ENCODE results near the gene TMEM258. TPM values are rescaled to one million over a fixed set of nuclear protein-coding genes. Genes with fewer than 3 reads are reported as not detected.

Gene TMEM258
- total RNA-seq, 2 experiments from 2014 or later, result 191 to 192 TPM

DNA sequence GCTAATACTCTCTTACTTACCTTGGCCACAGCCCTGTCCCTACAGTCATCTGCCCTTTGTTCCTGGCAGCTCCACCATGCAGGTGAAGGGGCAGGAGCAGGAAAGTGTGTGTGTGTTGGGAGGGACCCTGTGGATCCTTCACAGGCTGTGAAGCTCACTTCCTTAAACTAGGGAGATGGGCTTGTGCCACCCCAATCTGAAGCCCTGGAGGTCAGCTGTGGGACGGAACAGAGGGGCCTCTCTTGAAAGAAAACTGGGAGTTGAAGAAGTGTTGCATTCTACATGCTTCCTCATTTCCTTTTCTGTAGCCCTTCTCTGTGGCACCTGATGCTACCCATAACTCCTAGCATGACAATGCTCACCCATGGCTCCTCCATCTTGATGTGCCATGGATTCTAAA is 12.7 kb upstream of the TMEM258 start:
- Mint-ChIP-seq H3K4me1 (ENCODE audit: low read depth) (no peaks in the 10 kb centered on the region), H3K27ac (no peak overlapping the region), H3K27me3 (no peaks in the 10 kb centered on the region), H3K4me3 (no peak overlapping the region), H3K9me3 (no peaks in the 10 kb centered on the region), H3K36me3 (peaks cover 31% of the 10 kb centered on the region)
- no peak for DNase-seq
- CTCF ChIA-PET, result interaction anchor here (1.4 to 3.2 kb wide), 3 partner anchors 8 to 303 kb away, joined by 3 to 20 read pairs (median 5); no protein-coding TSS in a partner anchor
- POLR2A ChIA-PET, result interaction anchor here (0.6 to 1.2 kb wide), 2 partner anchors 8 to 44 kb away, joined by 3 read pairs; no protein-coding TSS in a partner anchor
- intact Hi-C loops (cut with micrococcal nuclease), result no loop called here

DNA sequence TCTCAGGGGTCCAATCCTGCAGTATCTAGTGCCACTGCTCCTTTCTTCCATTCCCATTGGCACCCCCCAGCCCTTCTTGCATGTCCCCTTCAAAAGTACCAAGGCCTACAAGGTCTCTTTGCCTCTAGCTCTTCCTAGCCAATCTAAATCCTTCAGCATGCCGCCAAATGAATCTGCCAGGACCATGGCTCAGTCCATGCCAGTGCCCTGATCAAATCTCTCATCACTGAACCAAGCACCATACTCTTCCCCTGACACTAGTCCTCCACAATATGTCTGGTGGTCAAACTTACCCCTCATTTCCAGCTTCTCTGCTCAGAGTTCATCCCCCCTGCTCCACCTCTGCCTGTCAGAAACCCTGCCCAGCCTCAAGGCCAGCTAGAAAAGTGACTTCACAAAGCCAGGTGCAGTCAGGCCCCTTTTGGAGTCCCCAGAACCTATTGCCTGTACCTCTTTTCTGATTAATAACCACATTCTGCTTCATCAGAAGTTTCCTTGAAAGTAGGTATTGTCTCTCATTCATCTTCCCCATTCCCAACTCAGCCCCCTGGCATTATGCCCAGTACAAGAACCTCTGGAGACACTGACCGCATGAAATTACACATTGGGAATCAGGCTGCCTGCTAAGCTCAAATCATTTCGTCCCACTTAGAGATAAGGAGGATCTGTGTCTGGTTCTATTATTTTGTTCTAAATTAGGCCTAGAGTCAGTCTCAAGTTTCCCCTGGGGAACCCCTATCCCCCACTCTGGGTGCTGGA is 11.7 kb upstream of the TMEM258 start:
- no peak for DNase-seq
- ChIA-PET CTCF (no interaction called here), POLR2A (interaction anchor here (0.9 to 1.5 kb wide), 2 partner anchors 12 to 35 kb away, joined by 3 to 6 read pairs; no protein-coding TSS in a partner anchor)
- Mint-ChIP-seq H3K4me1 (ENCODE audit: low read depth) (no peaks in the 10 kb centered on the region), H3K9me3 (no peaks in the 10 kb centered on the region), H3K27me3 (no peaks in the 10 kb centered on the region), H3K27ac (no peak overlapping the region), H3K36me3 (peaks cover 31% of the 10 kb centered on the region), H3K4me3 (no peak overlapping the region)
- intact Hi-C loops (cut with micrococcal nuclease), result no loop called here

DNA sequence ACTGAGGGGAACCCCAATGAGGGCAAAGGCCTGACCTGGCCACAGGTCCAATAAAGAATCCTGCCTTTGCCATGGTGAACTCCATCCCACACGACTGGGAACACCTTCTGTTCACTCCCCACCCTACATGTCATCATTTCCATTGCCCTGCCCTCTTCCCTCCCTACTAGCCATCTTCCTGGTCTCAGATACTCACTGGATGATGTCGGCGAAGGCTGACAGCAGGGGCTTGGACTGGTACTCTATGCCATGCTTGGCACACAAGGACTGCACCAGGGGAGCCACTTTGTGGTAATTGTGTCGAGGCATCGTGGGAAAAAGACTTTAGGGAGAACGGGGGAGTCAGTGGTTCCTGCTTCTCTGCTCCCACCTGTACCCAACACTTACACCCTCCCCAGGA is 10.2 kb upstream of the TMEM258 start:
- CTCF ChIA-PET, result interaction anchor here (1.1 kb wide), 1 partner anchor 27 kb away, joined by 3 read pairs; no protein-coding TSS in a partner anchor
- Mint-ChIP-seq H3K4me3 (no peak overlapping the region), H3K27me3 (no peaks in the 10 kb centered on the region), H3K9me3 (no peaks in the 10 kb centered on the region), H3K4me1 (ENCODE audit: low read depth) (peaks cover 2% of the 10 kb centered on the region), H3K36me3 (peaks cover 34% of the 10 kb centered on the region), H3K27ac (no peak overlapping the region)
- no peak for DNase-seq
- intact Hi-C loops (cut with micrococcal nuclease), result no loop called here
- POLR2A ChIA-PET, result interaction anchor here (2.9 kb wide), 1 partner anchor 10 kb away, joined by 9 read pairs; the partner anchor contains the start of genes FEN1 and TMEM258

GRCh38 chr11:61800331-61801281 is 8.2 kb upstream of the TMEM258 start:
- peaks cover 48% of the 10 kb centered on the region for H3K36me3 Mint-ChIP-seq

DNA sequence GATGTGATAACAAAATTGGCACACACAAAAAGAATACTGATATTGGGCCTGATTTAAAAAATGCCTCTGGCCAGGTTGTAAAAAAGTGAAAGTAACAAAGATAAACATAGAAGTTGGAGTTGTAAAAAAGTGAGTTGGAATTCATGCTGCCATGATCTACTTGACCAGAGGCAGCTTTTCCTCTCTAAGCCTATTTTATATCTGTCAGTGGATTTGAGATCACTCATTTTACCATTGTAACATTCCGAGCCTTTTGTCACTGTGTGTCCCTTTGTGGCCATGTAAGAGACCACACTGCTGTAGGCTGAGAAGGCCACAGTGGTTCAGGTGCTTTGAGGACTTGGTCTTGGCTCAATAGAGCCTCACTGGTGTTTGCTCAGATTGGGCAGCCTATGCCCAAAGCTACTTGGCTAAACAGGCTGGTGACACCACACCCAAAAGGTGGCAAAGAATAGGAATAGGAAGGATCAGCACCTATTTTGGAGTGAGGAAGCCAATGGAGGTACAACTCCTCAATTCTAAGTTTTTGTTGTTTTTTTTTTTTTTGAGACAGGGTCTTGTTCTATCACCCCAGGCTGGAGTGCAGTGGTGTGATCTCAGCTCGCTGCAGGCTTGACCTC is 7.4 kb upstream of the TMEM258 start:
- intact Hi-C loops (cut with micrococcal nuclease), result no loop called here

More at GRCh38 chr11:61800331-61801281, 8.2 kb upstream of the TMEM258 start:
- Mint-ChIP-seq H3K27ac (no peak overlapping the region), H3K27me3 (no peaks in the 10 kb centered on the region), H3K9me3 (no peaks in the 10 kb centered on the region), H3K4me1 (ENCODE audit: low read depth) (peaks cover 13% of the 10 kb centered on the region), H3K4me3 (no peak overlapping the region)
- DNase-seq, result no peak
- intact Hi-C loops (cut with micrococcal nuclease), result no loop called here
- CTCF ChIA-PET, result interaction anchor here (1.2 to 5.5 kb wide), 5 partner anchors 13 to 307 kb away, joined by 3 to 82 read pairs (median 50); partner anchors contain the start of gene FADS1
- POLR2A ChIA-PET, result interaction anchor here (1.1 to 2.9 kb wide), 2 partner anchors 8 to 14 kb away, joined by 3 to 9 read pairs; partner anchors contain the start of genes FEN1 and TMEM258

GRCh38 chr11:61797263-61797944 is 5.0 kb upstream of the TMEM258 start:
- Mint-ChIP-seq H3K9me3 (no peaks in the 10 kb centered on the region), H3K4me3 (no peak overlapping the region), H3K27me3 (no peaks in the 10 kb centered on the region), H3K27ac (no peak overlapping the region), H3K36me3 (peaks cover 55% of the 10 kb centered on the region), H3K4me1 (ENCODE audit: low read depth) (peaks cover 29% of the 10 kb centered on the region)
- DNase-seq, result peak; percentile 77
- intact Hi-C loops (cut with micrococcal nuclease), result loop anchor here (1.0 to 2.0 kb wide), 3 partner anchors 101 to 311 kb away; no protein-coding TSS in a partner anchor
- POLR2A ChIA-PET, result interaction anchor here (0.8 to 1.7 kb wide), 5 partner anchors 8 to 32 kb away, joined by 3 to 5 read pairs (median 3); partner anchors contain the start of gene FADS1
- CTCF ChIA-PET, result interaction anchor here (0.6 to 5.5 kb wide), 38 partner anchors 9 to 542 kb away, joined by 3 to 82 read pairs (median 4); partner anchors contain the start of genes FADS1, FADS2 and FADS3

More for the DNA sequence above, 7.4 kb upstream of the TMEM258 start:
- ChIA-PET CTCF (interaction anchor here (1.2 to 5.5 kb wide), 5 partner anchors 14 to 308 kb away, joined by 3 to 82 read pairs (median 50); partner anchors contain the start of gene FADS1), POLR2A (interaction anchor here (1.1 kb wide), 1 partner anchor 15 kb away, joined by 3 read pairs; no protein-coding TSS in a partner anchor)
- Mint-ChIP-seq H3K27ac (no peak overlapping the region), H3K27me3 (no peaks in the 10 kb centered on the region), H3K4me3 (no peak overlapping the region), H3K36me3 (peaks cover 56% of the 10 kb centered on the region), H3K4me1 (ENCODE audit: low read depth) (peaks cover 19% of the 10 kb centered on the region), H3K9me3 (no peaks in the 10 kb centered on the region)
- no peak for DNase-seq

- ChIA-PET CTCF (interaction anchor here (0.9 to 5.5 kb wide), 8 partner anchors 8 to 325 kb away, joined by 3 to 82 read pairs (median 34); partner anchors contain the start of gene FADS1), POLR2A (interaction anchor here (0.8 kb wide), 1 partner anchor 22 kb away, joined by 3 read pairs; no protein-coding TSS in a partner anchor)
- Mint-ChIP-seq H3K27ac (no peak overlapping the region), H3K27me3 (no peaks in the 10 kb centered on the region), H3K9me3 (no peaks in the 10 kb centered on the region), H3K36me3 (peaks cover 53% of the 10 kb centered on the region), H3K4me1 (ENCODE audit: low read depth) (peaks cover 35% of the 10 kb centered on the region), H3K4me3 (no peak overlapping the region)
- intact Hi-C loops (cut with micrococcal nuclease), result loop anchor here (2.0 kb wide), 2 partner anchors 103 to 313 kb away; no protein-coding TSS in a partner anchor
- DNase-seq, result no peak
These were observed 3.6 kb upstream of the TMEM258 start for GRCh38 chr11:61795876-61796526.

- ChIA-PET POLR2A (no interaction called here), CTCF (interaction anchor here (3.9 to 5.5 kb wide), 5 partner anchors 11 to 312 kb away, joined by 20 to 82 read pairs (median 50); partner anchors contain the start of gene FADS1)
- Mint-ChIP-seq H3K4me1 (ENCODE audit: low read depth) (peaks cover 38% of the 10 kb centered on the region), H3K4me3 (no peak overlapping the region), H3K9me3 (no peaks in the 10 kb centered on the region), H3K27me3 (no peaks in the 10 kb centered on the region), H3K27ac (no peak overlapping the region), H3K36me3 (peaks cover 52% of the 10 kb centered on the region)
- no peak for DNase-seq
- intact Hi-C loops (cut with micrococcal nuclease), result no loop called here
These were observed 3.1 kb upstream of the TMEM258 start for GRCh38 chr11:61795459-61795858.

DNA sequence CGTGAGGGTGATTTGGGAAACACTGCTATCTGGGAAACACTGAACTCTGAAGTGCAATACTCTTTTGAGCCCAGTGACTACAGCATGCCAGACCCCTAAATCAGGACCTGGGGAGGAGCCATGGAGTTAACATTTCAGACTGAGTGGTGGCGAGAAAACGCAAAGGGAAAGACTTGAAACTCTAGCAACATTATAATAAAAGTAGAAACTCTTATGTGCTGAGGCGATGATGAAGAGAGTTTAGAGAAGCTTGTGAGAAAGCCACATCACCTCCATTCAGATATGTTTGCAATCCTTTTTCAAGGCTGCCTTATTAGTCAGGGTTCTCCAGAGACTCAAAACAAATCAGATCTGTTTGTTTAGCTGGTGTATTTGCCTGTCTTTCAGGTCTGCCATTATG is 2.2 kb upstream of the TMEM258 start:
- Mint-ChIP-seq H3K4me3 (no peak overlapping the region), H3K9me3 (no peaks in the 10 kb centered on the region), H3K4me1 (ENCODE audit: low read depth) (peaks cover 44% of the 10 kb centered on the region), H3K36me3 (peaks cover 55% of the 10 kb centered on the region), H3K27me3 (no peaks in the 10 kb centered on the region), H3K27ac (no peak overlapping the region)
- intact Hi-C loops (cut with micrococcal nuclease), result loop anchor here (5.0 kb wide), 1 partner anchor 33 kb away; the partner anchor contains the start of gene FADS2
- DNase-seq, result no peak
- POLR2A ChIA-PET, result no interaction called here
- CTCF ChIA-PET, result interaction anchor here (3.0 to 5.5 kb wide), 2 partner anchors 287 kb away, joined by 14 to 50 read pairs; no protein-coding TSS in a partner anchor

DNA sequence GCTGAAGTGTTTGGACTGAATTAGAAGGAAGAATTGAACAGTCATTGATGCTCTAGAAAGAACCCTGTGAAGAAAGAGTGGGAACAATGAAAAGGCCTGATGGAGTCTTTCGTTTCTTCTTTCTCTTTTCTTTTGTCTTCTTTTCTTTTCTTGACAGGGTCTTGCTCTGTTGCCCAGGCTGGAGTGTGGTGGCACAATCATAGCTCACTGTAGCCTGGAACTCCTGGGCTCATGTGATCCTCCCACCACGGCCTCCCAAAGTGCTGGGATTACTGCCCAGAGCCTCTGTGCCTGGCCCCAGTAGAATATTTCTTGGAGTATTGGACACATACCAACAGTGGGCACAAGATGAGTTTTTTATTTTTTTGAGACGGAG is 1.4 kb upstream of the TMEM258 start:
- POLR2A ChIA-PET, result interaction anchor here (0.8 to 4.3 kb wide), 2 partner anchors 20 to 35 kb away, joined by 3 to 26 read pairs; no protein-coding TSS in a partner anchor
- DNase-seq, result no peak
- CTCF ChIA-PET, result interaction anchor here (0.7 to 3.0 kb wide), 5 partner anchors 154 to 544 kb away, joined by 3 to 14 read pairs (median 6); no protein-coding TSS in a partner anchor
- intact Hi-C loops (cut with micrococcal nuclease), result loop anchor here (2.0 to 5.0 kb wide), 2 partner anchors 21 to 33 kb away; partner anchors contain the start of gene FADS2
- Mint-ChIP-seq H3K36me3 (peaks cover 55% of the 10 kb centered on the region), H3K27me3 (no peaks in the 10 kb centered on the region), H3K9me3 (no peaks in the 10 kb centered on the region), H3K4me1 (ENCODE audit: low read depth) (peaks cover 48% of the 10 kb centered on the region), H3K27ac (peak overlapping the region; percentile 54), H3K4me3 (peak overlapping the region; percentile 88)
